ENCODE results near the gene ZC2HC1B.

DNA sequence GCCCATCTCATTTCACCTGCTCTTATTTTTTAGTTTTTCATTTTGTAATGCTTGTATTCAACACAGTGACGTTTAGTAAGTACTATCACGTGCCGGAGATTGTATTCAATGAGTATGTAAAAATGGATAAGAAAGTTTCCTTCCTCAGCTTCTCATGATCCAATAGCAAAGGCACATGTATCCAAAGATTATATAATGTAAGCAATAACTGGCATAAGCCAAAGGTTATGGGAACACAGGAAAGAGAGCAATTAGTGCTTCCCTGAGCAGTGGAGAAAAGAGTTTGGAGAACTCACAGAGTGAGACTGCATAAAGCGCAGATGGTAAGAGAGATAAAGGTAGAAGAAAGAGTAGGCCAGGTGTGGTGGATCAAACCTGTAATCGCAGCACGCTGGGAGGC is 42.9 kb upstream of the ZC2HC1B start:
- TF ChIP-seq CTCF (IDR thresholded peaks at IDR 0.05) (no peak), ZFX (IDR thresholded peaks at IDR 0.05; ENCODE audit: borderline replicate concordance) (no peak)

Measured in 22Rv1 (cell line).